GM19025 (cell line): Measurements from ENCODE around the gene PTGER1.

ENCODE experiments used
- ATAC-seq: cut with Tn5 transposase; IDR thresholded peaks from one replicate; pipeline ENCODE4 v1.9.1; 2021; ENCODE audit warnings: mild to moderate bottlenecking, low read depth, moderate library complexity; ENCODE audit not compliant: unreplicated experiment

The PTGER1 gene

GRCh38 chr19:14446336-14447036 is 28.7 kb downstream of the PTGER1 start:
- ATAC-seq = no peak

DNA sequence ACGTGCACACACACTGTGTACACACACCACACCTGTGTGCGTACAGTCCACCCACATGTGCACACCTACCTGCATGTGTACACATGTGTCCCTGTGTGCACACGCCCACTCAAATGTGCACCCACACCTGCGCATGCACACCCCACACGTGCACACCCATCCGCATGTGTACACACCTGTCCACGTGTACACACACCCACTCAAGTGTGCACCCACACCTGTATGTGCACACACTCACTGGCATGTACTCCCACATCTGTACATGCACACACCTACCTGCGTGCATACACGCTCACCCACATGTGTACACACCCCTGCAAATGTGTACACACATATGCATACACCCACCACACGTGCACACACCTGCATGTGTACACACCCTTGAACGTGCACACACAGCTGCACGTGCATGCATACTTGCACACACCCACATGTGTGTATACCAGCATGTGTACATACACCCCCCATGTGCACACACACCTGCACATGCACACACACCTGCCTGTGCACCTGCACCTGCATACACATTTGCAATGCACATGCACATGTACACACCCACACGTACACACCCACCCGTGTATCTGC is 31.4 kb downstream of the PTGER1 start:
- no peak for ATAC-seq

DNA sequence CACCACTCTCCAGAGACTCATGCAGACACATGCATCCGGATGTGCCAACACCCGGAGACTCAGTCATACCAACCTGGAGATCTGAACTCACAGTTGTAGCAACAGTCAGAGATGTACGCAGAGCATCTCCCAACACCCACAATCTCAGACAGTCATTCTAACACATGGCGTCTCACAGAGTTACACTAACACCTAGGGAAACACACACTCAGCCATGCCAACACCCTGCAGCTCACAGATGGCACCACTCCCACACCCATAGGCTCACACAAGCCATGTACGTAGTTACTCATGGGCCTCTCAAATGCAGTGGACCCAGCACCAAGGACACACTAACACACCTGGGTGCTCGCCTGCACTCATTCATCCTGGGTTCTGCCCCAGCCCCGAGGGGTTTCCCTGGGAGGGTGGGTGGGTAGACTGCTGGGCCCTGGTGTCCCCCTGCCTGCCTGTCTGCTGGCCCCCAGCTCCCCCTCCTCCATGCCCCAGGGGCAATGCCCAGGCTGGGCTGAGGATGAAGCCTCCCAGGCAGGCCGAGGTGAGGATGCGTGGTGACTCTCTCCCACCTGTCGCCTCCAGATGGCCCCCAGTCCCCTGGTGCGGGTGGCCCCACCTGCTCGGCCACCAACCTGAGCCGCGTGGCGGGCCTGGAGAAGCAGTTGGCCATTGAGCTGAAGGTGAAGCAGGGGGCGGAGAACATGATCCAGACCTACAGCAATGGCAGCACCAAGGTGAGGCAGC is 32.1 kb downstream of the PTGER1 start:
- no peak for ATAC-seq

DNA sequence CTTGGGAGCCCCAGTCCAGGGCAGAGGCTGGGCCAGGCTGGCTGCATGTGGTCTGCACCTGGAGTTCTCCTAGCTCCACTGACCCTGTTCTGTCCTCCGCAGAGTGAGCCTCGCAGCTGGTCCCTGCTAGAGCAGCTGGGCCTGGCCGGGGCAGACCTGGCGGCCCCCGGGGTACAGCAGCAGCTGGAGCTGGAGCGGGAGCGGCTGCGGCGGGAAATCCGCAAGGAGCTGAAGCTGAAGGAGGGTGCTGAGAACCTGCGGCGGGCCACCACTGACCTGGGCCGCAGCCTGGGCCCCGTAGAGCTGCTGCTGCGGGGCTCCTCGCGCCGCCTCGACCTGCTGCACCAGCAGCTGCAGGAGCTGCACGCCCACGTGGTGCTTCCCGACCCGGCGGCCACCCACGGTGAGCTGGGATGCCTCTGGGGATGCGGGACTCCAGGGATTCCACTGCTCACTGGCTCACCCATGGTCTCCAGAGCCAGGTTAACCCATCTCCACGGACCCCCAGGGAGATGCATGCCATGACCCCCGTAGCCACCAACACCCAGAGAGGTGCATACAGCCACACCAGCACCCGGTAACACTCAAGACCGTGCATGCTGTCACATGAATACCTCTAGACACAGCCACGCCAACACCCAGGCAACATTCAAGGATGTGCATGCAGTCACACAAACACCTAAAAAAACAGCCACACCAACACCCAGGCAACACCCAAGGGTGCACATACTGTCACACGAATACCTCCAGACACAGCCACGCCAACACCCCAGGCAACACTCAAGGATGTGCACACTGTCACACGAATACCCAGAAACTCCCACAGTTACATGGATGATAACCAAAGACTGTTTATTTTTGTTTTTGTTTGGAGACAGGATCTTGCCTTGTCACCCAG is 33.9 kb downstream of the PTGER1 start:
- ATAC-seq = no peak

- ATAC-seq = peak; percentile 82
These were observed 35.1 kb downstream of the PTGER1 start for GRCh38 chr19:14440049-14440448.

- no peak for ATAC-seq
These were observed 36.1 kb downstream of the PTGER1 start for GRCh38 chr19:14439014-14439413.

DNA sequence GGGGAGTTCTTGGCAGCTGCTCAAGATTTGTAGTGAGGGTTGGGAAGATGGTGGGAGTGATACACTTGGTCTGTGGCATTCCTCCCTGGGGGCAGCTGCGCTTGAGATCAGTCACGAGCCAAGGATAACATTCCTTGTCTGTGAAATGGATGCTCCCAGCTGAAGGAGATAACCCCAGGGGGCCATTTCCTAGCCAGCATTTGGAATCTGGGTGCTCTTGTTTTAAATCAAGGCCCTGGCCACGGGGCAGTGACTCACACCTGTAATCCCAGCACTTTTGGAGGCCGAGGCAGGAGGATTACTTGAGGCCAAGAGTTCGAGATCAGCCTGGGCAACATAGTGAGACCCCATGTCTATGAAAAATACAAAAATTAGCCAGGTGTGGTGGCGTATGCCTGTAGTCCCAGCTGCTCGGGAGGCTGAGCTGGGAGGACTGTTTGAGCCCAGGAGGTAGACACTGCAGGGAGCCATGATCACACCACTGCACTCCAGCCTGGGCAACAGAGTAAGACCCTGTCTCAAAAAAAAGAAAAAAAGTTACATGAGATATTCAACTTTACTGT is 37.5 kb downstream of the PTGER1 start:
- no peak for ATAC-seq

GRCh38 chr19:14435320-14436050 is 39.7 kb downstream of the PTGER1 start:
- ATAC-seq = no peak

- no peak for ATAC-seq
These were observed 40.4 kb downstream of the PTGER1 start for GRCh38 chr19:14434543-14435319.

- ATAC-seq = no peak
These were observed 41.3 kb downstream of the PTGER1 start for GRCh38 chr19:14433554-14434501.

GRCh38 chr19:14432791-14433553 is 42.2 kb downstream of the PTGER1 start, which contains the start of gene PKN1:
PKN1 (plus strand) TSS chr19:14433306; CDS start chr19:14433522, 216 bp downstream.
- ATAC-seq = no peak

DNA sequence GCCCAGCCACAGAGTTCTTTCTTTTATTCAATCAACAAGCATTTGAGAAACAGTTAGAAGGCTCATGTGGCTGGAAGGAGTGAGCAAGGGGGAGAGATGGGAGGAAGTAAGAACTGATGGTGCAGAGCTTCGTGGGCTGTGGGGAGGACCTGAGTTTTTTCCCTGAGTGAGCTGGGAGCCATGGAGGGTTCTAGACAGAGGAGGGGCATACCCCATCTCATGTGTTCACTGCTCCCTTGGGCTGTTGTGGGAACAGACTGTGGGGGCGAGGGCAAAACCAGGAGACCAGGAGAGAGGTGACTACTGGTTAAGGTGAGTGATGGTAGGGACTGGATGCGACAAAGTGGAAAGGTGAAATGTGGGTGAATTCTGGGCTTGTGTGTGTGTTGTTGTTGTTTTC is 44.4 kb downstream of the PTGER1 start:
- ATAC-seq = no peak

DNA sequence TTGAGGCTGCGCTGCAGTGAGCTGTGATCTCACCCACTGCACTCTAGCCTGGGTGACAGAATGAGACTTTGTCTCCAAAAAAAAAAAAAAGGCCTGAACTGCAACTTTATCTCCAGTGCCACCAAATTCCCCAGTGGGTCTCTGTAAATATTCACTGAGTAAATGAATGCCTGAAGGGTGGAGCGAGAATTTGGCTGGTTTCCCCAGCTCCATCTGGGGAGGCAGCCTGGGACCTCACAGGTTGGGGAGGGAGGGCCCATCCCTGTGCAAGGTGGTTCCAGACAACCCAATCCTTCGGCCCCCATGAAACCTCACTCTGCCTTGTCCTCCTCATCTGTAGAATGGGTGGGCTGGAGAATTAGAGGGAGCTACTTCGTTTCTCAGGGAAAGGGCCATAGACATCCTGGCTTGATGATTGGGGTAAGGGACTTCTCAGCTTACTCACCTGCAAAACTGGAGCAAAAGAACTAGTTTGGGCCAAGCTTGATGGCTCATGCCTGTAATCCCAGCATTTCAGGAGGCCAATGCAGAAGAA is 46.2 kb downstream of the PTGER1 start:
- ATAC-seq = no peak

DNA sequence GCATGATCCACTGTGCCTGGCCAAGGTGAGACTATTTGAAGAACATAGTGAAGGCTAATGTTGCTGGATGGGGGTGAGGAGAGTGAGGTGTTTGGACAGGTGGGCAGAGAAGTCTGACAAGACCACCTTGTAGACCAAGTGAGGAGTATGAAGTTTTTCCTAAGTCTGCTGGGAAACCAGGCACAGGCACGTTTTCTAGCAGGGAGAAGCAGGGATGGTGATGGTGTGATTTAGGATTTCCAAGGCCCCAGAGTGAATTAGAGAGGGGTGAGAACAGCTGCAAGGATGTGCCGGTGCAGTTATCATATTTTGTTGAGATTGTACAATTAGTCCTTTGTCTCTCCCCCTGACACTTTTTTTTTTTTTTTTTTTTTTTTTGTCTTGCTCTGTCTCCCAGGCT is 47.7 kb downstream of the PTGER1 start:
- no peak for ATAC-seq

DNA sequence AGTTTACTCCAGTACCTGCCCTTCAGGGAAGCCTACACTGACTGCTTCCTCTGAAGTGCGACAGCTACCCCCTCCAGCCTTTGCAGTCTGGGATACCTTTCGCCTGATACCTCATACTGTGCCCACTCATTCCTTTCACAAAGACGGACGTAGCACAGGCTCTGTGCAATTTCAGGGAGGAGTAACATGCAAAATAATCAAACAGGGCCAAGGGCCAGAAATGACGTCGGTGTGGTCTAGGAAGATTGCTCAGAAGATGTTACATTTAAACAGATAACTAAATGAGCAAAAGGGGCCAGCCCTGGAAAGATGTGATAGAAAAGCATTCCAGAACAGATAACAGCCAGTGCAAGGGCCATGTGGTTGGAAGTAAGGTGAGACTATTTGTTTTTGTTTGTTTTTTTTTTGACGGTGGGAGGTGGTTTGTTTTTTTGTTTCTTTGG is 49.4 kb downstream of the PTGER1 start:
- ATAC-seq = no peak
